GM19193 (cell line): ENCODE results near the gene SPECC1.

ENCODE experiments used
- POLR2A ChIP-seq: IDR thresholded peaks from 4 replicates; pipeline ENCODE4 v1.6.1; 2011; ENCODE audit not compliant: insufficient read depth, insufficient read length; ENCODE audit errors: extremely low read depth

The SPECC1 gene

GRCh38 chr17:20157001-20157310, 147.8 kb downstream of the SPECC1 start:
- TF ChIP-seq POLR2A, result no peak

GRCh38 chr17:20158580-20158979, 149.4 kb downstream of the SPECC1 start:
- TF ChIP-seq POLR2A, result no peak

GRCh38 chr17:20159406-20160069, 150.4 kb downstream of the SPECC1 start:
- TF ChIP-seq POLR2A, result no peak

- no peak for TF ChIP-seq POLR2A
Observed at GRCh38 chr17:20170085-20170484, 160.9 kb downstream of the SPECC1 start.

- TF ChIP-seq POLR2A, result no peak
Observed at GRCh38 chr17:20171741-20172365, 162.7 kb downstream of the SPECC1 start.

GRCh38 chr17:20172376-20172775, 163.2 kb downstream of the SPECC1 start:
- TF ChIP-seq POLR2A, result no peak

GRCh38 chr17:20173091-20173490, 163.9 kb downstream of the SPECC1 start:
- TF ChIP-seq POLR2A, result no peak

GRCh38 chr17:20174588-20175265, 165.6 kb downstream of the SPECC1 start:
- no peak for TF ChIP-seq POLR2A

GRCh38 chr17:20179041-20179440, 169.9 kb downstream of the SPECC1 start:
- TF ChIP-seq POLR2A, result no peak

GRCh38 chr17:20180661-20181060, 171.5 kb downstream of the SPECC1 start:
- TF ChIP-seq POLR2A, result no peak

- no peak for TF ChIP-seq POLR2A
Observed at GRCh38 chr17:20184181-20184580, 175.0 kb downstream of the SPECC1 start.

- no peak for TF ChIP-seq POLR2A
Observed at GRCh38 chr17:20184977-20185619, 175.9 kb downstream of the SPECC1 start.

GRCh38 chr17:20187049-20187448, 177.9 kb downstream of the SPECC1 start:
- TF ChIP-seq POLR2A, result no peak

GRCh38 chr17:20189302-20189701, 180.1 kb downstream of the SPECC1 start:
- TF ChIP-seq POLR2A, result no peak

GRCh38 chr17:20189979-20190378, 180.8 kb downstream of the SPECC1 start:
- TF ChIP-seq POLR2A, result no peak

GRCh38 chr17:20190605-20191004, 181.4 kb downstream of the SPECC1 start:
- TF ChIP-seq POLR2A, result no peak
